NCI-H1694 treated with DMSO at 0.1 percent for 48 hours (cell line): ENCODE measurements around the gene LRRK1.

Source experiments
- DNase-seq: peaks from one replicate; lab custom pipeline; 2025; lab: John Stamatoyannopoulos, UW

LRRK1 gene

DNA sequence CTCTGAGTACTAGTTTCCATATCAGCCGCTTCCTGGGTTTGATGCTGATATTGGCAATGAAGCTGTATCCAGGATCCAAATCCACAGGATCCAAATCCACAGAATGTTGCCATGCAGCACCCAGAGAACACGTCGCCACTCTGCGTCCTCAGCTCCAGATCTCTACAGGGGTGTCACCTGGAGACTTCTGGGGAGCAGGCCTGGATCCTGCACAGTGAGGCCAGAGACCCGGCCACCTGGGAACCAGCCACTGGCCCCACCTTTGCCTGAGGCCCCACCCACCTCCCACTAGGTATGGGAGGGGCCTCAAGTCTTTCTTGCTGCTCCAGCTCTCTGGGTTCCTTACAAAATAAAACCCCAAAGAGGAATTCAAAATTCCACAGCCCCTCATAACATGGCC lies 123.9 kb downstream of the LRRK1 start:
- DNase-seq = no peak

DNA sequence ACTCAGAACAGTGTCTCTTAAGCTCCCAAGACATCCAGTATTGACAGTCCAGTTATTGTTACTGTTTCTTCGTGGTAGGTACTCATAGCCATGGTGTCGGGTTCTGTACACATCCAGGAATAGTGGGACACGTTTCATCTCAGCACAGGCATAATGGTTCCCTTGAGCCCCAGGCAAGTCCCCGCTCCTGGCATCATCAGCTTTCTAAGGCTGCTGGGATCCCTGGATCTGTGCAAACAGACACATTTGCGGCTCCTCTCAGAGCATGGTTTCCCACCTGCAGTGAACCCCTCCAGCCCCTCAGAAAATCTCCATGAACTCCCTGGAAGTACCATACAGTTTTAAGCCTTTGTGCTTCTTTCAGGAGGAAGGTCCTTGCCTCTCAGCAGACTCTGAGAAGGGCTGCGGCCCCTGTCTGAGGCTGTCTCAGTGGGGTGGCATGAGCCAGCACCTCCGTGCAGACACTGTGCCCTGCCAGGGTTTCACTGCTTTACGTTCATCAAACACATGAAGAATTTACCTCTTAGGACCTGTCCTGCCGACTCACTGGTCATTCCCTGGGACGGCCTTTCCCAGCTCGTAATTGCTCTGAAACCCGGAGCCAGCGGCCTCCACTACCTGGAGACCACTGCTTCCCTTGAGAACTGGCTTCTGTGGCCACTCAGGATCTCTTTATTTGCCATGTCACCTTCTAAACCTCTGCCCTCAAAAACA lies 124.9 kb downstream of the LRRK1 start:
- DNase-seq = no peak

DNA sequence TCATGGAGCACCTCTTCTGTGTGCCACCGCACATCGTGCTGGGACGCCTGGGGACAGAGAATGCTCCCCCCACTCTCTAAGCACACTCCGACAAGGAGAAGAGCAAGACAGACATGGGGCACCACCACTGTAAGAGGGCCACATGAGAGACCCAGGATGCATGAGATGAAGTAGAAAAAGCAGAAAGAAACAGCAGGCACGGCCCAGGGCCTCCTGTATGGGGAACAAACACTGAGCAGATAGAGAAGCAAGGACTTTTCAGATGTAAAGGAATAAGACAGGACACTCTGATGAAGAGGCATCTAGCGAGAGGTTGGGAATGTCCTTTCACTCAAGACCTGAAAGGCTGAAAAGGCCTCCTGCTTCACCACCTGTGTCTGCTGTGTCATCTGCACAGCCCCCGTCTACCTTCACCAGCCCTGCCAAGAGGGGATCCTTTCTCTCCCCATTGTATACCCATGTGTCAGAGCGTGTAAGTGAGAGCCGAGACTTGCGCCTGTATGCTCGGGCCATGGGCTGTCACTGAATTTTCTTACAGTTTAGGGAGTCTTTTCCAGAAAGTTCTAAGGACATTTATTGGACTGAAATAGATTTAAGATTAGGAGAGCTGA lies 125.6 kb downstream of the LRRK1 start:
- no peak for DNase-seq

DNA sequence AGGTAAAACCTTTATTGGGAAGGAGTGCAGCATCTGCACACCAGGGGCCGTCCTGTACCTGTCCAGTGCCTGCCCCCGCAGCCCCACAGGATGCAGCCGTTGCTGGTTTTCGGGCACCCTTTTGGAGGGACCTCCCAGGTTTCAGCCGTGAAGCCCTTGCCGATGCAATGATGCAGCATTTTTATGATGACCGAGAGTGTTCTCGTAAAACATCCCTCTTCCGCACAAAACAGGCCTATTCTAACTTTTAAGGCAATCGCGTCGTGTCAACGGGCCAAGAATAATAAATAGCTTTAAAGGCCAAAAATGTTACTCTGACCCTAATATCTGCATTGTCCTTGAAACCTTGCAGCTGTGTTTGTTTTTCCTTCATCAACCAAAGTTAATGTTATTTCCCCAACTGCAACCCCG lies 126.1 kb downstream of the LRRK1 start:
- DNase-seq = no peak

DNA sequence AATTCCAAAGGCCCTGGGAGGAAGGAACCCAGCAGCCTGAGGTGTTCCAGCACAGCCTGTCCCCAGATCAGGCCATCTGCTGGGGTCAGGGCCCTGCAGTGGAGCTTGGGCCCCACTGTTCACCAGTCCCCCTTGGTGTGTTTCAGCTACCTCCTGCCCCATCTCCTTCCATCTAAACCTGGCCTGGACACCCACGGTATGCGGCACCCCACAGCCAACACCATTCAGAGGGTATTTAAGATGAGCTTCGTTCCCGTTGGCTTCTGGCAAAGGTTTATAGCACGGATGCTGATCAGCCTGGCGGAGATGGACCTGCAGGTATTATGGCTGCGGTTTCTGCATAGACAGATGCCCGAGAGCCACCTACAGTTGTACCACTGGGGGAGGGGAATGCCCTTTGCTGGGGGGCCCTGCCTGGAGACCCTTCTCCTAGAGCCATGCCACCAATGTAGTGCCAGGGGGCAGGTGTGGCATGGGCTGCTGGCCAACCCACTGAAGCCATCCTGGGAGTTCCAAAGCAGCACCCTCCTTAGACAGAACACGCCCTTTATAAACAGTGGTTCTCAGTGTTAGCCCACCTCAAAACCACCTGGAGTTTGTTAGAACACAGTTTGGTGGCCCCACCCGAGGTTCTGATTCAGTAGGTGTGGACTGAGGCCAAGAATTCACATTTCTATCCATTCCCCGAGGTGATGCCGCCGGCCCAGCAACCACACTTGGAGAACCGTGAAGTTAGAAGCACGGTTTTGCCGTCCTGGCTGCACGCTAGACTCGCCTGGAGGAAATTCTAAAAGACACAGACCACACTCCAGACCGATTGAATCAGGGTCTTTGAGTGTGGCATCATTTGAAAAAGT lies 126.9 kb downstream of the LRRK1 start:
- DNase-seq = no peak

DNA sequence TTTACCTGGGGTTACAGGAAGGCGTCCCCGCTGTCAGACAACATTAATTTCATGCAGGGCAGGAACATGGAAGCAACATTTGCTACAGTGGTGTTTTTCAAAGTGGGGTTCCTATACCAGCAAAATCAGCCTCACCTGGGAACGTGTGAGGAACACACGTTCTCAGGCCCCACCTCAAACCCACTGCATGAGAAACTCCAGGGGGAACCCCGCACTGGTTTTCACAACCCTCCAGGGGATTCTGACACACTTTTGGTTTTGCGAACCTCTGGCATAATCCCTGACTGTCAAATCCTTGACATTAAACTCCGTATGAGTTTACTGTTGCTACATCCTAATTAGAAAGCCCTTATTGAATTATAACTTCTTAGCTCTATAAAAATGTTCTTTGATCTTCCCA lies 127.7 kb downstream of the LRRK1 start:
- DNase-seq = no peak

DNA sequence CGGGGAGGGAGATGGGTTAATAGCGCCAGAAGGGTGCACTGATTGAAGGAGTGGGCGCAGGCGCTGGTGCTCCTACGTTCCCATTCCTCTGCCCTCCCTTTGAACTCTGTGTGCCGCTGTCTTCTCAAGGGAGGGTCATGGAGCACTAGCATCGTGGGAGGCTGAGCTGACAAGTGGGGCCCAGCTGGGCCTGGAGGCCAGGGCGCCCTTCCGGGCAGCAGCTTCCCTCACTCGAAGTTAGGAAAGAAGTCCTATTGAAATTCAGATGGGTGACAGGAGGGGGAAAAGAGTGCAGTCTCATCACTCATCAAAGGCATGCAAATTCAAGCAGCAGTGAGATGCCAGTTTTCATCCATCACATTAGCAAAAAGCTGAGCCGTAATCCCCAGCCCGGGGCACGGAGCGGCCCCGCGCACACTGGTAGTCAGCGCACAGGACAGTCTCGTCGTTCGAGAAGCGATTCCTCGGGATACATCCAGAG lies 128.2 kb downstream of the LRRK1 start:
- no peak for DNase-seq

DNA sequence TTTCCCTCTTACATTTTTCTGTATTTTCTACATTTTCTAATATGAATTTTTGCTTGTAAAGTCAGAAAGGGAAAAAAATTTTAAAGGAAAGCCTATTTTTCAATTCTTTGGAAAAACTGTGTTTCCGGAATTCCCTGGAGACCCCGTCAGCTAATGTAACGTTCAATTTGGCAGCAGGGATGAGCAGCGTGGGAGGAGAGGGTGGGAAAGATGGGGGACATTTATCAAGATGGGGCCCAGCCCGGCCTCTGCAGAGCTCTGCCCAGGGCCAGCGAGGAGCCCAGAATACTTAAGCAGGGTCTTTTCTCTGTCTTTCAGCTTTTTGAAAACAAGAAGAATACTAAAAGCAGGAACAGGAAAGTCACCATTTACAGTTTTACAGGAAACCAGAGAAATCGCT lies 129.0 kb downstream of the LRRK1 start:
- DNase-seq = no peak

DNA sequence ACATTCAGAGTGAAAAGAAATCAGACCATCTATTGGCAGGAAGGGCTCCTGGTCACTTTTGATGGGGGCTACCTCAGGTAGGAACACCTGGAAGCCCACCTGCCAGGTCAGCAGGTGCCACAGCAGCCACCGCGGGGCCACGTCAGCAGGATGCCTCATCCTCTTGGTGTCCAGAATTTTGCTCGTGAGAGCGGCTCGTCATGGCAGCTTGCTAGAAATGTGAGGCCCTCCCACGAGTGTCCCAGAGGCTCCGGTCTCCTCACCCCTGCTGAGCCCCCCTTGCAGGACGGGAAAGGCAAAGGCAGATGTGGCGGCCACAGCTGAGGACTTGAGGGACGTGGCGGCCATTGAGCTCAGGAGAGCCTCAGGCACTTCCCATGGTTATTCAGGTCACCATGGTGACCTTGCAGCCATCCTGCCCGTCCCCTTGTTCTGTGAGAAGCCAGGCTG lies 129.4 kb downstream of the LRRK1 start:
- no peak for DNase-seq

DNA sequence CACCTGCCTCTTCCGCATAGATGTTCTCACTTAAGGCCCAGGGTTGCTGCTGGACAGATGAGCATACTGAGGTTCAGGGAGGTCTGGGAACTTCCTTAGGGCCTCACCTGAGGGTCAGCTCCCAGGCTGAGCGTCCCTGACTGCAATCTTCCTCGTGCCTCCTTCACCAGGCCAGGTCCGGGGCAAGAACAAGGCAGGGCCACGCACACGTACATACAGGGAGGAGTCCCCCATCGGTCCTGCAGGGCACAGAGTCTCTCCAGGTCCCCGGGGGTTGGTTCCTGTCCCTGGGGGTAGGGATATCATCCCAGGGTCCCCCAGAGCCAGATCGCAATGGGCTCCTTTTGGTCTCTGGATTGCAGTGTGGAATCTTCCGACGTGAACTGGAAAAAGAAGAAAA lies 130.1 kb downstream of the LRRK1 start:
- no peak for DNase-seq

DNA sequence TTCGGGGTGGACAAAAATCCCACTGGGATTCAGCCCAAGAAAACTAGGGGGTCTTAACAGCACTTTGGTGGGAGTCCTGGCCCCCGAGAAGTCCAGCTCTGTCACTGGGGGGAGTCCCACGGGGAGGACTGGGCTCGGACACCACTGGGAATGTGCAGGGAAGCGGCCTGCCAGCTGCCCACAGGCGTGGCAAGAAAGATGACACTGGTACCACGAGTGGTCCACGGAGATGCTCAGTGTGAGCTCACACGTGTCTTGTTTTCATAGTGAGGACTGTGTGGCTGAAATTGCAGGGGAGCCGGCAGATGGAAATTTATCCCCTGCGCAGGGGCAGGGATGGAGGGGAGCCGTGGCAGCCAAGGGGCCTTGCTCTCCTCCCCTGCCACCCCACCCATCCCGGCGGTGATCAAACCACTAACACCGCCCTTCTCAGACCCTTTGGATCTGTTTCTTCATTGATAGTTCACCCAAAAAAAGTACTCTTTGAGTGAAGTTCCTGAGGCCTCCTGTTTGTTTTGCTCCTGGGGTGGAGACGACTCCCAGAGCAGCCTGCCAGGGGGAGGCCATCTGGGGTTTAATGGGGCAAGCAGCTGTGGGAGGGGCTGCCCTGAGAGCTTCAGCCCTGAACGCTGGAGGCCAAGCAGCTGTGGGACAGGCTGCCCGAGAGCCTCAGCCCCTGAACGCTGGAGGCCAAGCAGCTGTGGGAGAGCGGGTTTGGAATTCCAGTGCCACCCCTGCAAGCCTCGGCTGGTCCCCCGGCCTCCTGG lies 130.9 kb downstream of the LRRK1 start:
- no peak for DNase-seq

DNA sequence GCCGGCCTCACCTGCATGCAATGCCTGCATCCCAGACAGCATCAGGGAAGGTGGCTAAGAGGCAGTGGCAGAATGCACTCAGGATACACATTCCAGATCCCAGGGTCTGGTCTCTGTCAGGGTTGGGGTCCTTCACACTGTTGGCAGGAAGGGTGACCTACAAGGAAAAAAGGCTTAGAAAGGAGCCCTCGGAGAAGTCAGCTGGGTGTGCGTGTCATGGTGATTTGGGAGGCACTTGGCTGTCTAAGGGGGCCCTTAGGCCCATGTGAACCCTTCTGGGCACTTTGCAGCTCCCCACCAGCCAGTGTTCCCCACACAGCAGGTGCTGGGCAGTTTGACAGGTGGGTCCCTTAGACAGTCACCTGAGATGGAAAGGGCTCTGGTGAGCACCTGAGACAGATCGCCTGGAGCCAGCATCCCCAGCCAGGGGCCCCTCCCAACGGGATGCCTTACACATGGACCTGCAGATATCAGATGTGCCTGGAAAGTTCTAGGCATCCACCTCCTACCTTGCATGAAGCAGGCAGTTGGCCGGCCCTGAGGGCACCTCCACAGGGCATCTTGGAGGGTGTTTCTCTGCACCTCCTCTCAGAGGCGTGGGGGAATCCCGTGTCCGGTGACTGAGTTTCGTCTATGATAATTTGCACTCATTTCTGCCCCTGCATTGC lies 131.6 kb downstream of the LRRK1 start:
- DNase-seq = no peak

DNA sequence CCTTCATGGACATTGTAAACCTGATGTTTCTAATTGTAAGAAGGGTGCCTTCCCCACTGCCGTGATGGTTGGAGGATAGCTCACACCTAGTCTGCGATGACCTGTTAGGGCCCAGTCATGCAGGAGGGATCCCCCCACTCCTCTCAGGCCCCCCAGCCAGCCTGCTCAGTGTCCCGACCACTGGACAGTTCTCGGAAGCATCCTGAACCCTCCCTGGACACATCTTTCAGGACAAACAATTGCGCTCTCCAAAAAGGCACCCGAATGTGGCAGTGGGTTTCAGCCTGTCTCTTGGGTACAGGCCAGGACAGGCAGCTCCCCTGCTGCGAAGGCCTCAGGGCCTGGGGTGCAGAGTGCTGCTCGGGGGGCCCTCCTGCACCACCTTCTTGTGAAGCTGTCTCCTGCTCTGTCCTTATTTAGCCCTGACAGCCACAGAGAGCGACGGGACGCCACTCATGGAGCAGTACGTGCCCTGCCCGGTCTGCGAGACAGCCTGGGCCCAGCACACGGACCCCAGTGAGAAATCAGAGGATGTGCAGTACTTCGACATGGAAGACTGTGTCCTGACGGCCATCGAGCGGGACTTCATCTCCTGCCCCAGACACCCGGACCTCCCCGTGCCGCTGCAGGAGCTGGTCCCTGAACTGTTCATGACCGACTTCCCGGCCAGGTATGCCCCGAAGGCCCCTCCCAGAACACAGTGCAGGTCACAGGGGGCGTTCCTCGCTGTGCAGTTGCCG lies 132.3 kb downstream of the LRRK1 start:
- no peak for DNase-seq

DNA sequence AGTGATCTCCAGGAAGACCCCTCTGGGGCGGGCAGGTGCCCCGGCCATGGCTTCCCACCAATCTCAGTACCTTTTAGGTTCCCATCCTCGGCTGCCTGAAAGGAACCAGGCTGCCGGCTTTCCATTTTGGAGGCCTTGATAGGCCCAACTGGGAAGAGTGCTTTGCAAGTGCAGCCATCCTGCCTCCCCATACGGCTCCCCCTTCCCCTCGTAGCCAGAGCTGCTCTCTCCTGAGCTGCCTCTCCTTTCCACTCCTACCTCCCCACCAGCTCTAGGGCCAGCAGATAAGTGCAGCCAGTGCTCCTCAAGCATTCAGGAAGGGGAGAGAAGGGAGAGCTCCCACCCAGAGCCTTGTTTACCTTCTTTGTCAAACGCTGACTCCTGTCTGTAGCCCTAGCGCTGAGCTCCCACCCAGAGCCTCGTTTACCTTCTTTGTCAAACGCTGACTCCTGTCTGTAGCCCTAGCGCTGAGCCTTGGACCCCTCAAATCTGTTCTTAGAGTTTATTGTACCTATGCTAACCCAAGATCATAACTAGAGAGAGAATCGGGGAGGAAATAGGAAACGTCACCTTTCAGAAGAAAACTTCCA lies 133.0 kb downstream of the LRRK1 start:
- no peak for DNase-seq

DNA sequence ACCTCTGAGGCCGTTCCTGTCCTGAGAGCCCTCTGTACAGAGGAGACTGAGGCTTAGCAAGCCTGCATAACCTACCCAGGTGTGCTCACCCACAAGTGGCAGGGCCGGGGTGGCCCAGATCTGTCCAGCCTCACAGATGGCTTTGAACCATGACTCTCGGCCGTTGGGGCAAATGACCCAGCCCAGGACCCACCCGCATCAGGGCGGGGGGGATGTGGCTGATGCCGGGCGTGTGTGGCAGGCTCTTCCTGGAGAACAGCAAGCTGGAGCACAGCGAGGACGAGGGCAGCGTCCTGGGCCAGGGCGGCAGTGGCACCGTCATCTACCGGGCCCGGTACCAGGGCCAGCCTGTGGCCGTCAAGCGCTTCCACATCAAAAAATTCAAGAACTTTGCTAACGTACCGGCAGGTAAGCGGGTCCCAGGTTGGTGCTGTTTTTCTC lies 133.5 kb downstream of the LRRK1 start:
- DNase-seq = no peak

DNA sequence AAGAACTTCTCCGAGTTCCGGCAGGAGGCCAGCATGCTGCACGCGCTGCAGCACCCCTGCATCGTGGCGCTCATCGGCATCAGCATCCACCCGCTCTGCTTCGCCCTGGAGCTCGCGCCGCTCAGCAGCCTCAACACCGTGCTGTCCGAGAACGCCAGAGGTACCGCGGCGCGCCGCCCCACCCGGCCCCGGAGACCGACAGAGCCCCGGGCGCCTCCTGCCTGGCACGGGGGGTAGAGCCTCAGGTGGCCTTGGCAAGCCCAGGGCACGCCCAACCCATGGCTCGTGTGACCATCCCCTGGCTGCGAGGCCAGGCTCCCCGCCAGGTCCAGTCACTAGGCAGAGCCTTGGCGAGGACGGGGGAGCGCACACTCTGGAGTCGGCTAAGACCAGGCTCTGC lies 134.1 kb downstream of the LRRK1 start:
- no peak for DNase-seq

DNA sequence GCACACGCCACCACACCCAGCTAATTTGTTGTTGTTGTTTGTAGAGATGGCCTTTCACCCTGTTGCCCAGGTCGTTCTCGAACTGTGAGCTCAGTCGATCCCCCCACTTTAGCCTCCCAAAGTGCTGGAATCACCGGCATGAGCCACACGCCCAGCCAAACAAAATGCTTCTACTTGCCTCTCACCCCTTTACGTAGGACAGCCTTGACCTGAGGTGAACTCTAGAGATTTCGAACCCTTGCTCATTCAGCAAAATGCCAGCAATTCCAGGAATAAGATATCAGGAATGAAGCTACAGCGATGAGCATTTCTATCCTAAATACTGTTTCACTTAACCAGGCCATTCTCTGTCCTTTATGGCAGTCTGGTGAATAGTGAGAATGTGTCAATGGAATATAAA lies 135.0 kb downstream of the LRRK1 start:
- no peak for DNase-seq

DNA sequence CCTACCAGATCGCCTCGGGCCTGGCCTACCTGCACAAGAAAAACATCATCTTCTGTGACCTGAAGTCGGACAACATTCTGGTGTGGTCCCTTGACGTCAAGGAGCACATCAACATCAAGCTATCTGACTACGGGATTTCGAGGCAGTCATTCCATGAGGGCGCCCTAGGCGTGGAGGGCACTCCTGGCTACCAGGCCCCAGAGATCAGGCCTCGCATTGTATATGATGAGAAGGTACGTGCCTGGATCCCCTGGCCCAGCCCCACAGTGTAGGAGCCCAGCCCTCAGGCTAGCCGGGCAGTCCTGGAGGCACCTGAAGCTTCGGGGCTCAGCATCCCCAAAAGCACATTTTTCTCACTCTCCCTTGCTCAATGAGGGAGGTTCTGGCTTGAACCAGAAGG lies 135.8 kb downstream of the LRRK1 start:
- DNase-seq = no peak

DNA sequence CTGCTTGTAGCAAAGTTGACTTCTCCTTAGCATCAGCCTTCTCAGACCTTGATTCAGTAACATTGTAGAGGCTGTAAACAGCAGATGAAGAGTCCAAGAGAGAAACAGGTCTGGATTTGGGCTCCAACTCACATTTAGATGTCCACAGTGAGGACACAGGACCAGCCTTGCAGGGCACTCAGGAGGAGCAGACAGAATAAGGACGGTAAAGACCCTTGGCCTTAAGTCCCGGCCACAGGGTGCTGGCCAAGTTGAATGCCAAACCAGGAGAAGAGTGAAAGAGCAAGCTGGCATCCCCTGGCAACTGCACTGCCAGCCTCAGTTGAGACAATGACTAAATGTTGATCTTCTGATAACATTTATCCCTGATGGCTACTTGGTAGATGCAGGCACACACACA lies 136.3 kb downstream of the LRRK1 start:
- no peak for DNase-seq
